Smooth muscle cell (in vitro differentiated cells): ENCODE data around the gene ITPKC. TPM values are rescaled to one million over a fixed set of nuclear protein-coding genes. Genes with fewer than 3 reads are reported as not detected.

Experiments
- DNase-seq: peaks from one replicate; lab custom pipeline; 2025; ENCODE audit not compliant: unreplicated experiment; lab: John Stamatoyannopoulos, UW
- H2AFZ ChIP-seq: fragments of 200-600 bp; sonication (generic); 2 replicates; pipeline ENCODE4 v1.6.0; 2016; ENCODE audit warnings: antibody characterized with exemption, low read depth, mild to moderate bottlenecking
- H3F3A ChIP-seq: fragments of 200-600 bp; sonication (generic); 2 replicates; pipeline ENCODE4 v1.6.0; 2017; ENCODE audit warnings: antibody characterized with exemption, low read depth
- H3K27ac ChIP-seq: fragments of 200-600 bp; sonication (generic); 2 replicates; pipeline ENCODE4 v1.5.1; 2016; ENCODE audit warnings: low read depth, mild to moderate bottlenecking
- H3K27me3 ChIP-seq: fragments of 200-600 bp; sonication (generic); 2 replicates; pipeline ENCODE4 v1.6.1; 2016; ENCODE audit warnings: low read depth, mild to moderate bottlenecking
- H3K36me3 ChIP-seq: fragments of 200-600 bp; sonication (generic); 2 replicates; pipeline ENCODE4 v1.5.1; 2016; ENCODE audit warnings: low read depth
- H3K4me1 ChIP-seq: fragments of 200-600 bp; sonication (generic); 2 replicates; pipeline ENCODE4 v1.5.1; 2016; ENCODE audit warnings: low read depth
- H3K4me2 ChIP-seq: fragments of 200-600 bp; sonication (generic); 2 replicates; pipeline ENCODE4 v1.6.0; 2016; ENCODE audit warnings: mild to moderate bottlenecking
- H3K4me3 ChIP-seq: fragments of 200-600 bp; sonication (generic); 2 replicates; pipeline ENCODE4 v1.5.1; 2016; ENCODE audit warnings: mild to moderate bottlenecking
- H3K79me2 ChIP-seq: fragments of 200-600 bp; sonication (generic); 2 replicates; pipeline ENCODE4 v1.6.0; 2016; ENCODE audit warnings: low read depth, mild to moderate bottlenecking
- H3K9ac ChIP-seq: fragments of 200-600 bp; sonication (generic); 2 replicates; pipeline ENCODE4 v1.6.0; 2016; ENCODE audit warnings: low read depth
- H3K9me3 ChIP-seq: fragments of 200-600 bp; sonication (generic); replicated peaks from 2 replicates; pipeline ENCODE4 v1.5.1; 2016; ENCODE audit warnings: low read depth
- H4K20me1 ChIP-seq: fragments of 200-600 bp; sonication (generic); 2 replicates; pipeline ENCODE4 v1.6.0; 2016; ENCODE audit warnings: low read depth
- WGBS: methylation state at CpG from one replicate; pipeline ENCODE4 v1.1.7; 2016; ENCODE audit warnings: low lambda C conversion rate; 5-methylcytosine and 5-hydroxymethylcytosine counted together
- polyA plus RNA-seq: library from polyadenylated mRNA; unstranded; fragments of >200 nt; fragmentation: Nextera tagmentation; extraction: Ambion mirVana; gene quantifications from 2 replicates; pipeline ENCODE4 v1.2.1, GENCODE V29; 2016
- total RNA-seq: library from RNA; depleted of rRNA; stranded (reverse); fragments of >200 nt; gene quantifications from 2 replicates; pipeline ENCODE4 v1.2.3, GENCODE V29; 2014
- TF ChIP-seq, protein P1 (sequence below): fragments of 200-600 bp; sonication (generic); IDR thresholded peaks from 2 replicates; pipeline ENCODE4 v1.5.1; 2017; ENCODE audit warnings: borderline replicate concordance, mild to moderate bottlenecking, antibody characterized with exemption; ENCODE audit not compliant: insufficient read depth, poor library complexity, severe bottlenecking

The ITPKC gene
- total and polyA plus RNA-seq, 2 experiments from 2014 or later: 24.1 to 25.0 TPM

DNA sequence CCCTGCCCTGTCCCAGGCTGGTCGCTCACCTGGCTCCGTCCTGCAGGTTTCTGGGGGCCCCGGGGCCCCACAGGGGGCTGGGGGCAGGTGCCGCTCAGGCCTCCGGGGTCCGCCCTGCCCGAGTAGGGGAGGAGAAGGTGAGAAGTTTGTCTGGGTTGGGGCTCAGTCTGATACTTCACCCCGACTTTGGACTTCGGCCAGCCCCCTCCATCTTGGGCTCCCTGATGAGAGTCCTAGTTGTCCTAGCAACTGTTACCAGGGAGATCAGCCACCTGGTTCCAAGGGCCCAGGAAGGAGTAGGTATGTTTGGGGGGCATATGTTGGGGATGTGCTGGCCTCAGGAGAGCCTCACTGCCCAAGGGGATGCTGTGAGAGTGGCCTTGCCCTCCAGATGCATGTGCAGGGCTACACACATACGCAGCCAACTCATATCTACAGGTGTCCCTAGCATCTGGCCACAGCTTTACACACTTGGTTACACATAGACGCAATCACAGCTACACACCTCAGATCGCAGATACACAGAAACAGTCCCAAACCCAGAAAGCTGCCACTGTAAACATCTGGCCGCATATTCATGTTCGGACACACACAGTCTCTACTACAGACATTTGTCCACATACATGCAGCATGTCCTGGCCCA lies 29.9 kb upstream of the ITPKC start:
- H3K4me2 ChIP-seq: no peak overlapping the region

DNA sequence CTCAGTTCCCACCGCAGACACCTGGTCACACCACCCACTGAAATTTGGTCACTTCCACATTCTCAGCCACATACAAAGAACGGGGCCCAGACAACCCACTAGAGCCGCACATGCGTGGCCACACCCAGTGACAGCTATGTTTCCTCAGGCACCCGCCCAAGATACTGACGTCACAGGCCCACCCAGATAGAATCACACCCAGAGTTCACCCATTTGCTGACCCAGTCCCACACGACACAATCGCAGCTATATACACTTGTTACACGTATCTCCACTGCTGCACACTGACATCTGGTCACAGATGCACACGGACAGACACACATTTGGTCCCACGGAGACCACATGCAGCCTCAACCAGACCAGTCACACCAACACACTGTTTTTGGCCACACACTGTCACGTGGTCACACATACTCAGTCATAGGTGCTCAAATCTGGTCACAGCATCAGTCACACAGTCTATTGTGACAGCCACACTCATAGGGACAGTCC lies 29.3 kb upstream of the ITPKC start:
- H3K27me3 ChIP-seq: no peaks in the 10 kb centered on the region
- no peak overlapping the region for H3K4me3 ChIP-seq
- no peak overlapping the region for H2AFZ ChIP-seq
- TF ChIP-seq, protein P1, sequence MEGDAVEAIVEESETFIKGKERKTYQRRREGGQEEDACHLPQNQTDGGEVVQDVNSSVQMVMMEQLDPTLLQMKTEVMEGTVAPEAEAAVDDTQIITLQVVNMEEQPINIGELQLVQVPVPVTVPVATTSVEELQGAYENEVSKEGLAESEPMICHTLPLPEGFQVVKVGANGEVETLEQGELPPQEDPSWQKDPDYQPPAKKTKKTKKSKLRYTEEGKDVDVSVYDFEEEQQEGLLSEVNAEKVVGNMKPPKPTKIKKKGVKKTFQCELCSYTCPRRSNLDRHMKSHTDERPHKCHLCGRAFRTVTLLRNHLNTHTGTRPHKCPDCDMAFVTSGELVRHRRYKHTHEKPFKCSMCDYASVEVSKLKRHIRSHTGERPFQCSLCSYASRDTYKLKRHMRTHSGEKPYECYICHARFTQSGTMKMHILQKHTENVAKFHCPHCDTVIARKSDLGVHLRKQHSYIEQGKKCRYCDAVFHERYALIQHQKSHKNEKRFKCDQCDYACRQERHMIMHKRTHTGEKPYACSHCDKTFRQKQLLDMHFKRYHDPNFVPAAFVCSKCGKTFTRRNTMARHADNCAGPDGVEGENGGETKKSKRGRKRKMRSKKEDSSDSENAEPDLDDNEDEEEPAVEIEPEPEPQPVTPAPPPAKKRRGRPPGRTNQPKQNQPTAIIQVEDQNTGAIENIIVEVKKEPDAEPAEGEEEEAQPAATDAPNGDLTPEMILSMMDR: no peak
- H4K20me1 ChIP-seq: peaks cover 51% of the 10 kb centered on the region
- H3K4me2 ChIP-seq: no peak overlapping the region
- H3K79me2 ChIP-seq: peaks cover 30% of the 10 kb centered on the region
- WGBS: 95% methylated on average over 12 of the region's 12 CpGs
- H3K9ac ChIP-seq: no peak overlapping the region
- no peaks in the 10 kb centered on the region for H3K9me3 ChIP-seq
- H3K36me3 ChIP-seq: no peaks in the 10 kb centered on the region
- no peaks in the 10 kb centered on the region for H3F3A ChIP-seq
- H3K27ac ChIP-seq: no peak overlapping the region
- peaks cover 17% of the 10 kb centered on the region for H3K4me1 ChIP-seq
- DNase-seq: no peak

More for the DNA sequence above, 29.9 kb upstream of the ITPKC start:
- no peak overlapping the region for H3K27ac ChIP-seq
- DNase-seq: no peak
- H3K9ac ChIP-seq: no peak overlapping the region
- no peak overlapping the region for H2AFZ ChIP-seq
- TF ChIP-seq, protein P1: no peak
- H3K27me3 ChIP-seq: no peaks in the 10 kb centered on the region
- H3K36me3 ChIP-seq: no peaks in the 10 kb centered on the region
- peaks cover 51% of the 10 kb centered on the region for H4K20me1 ChIP-seq
- H3F3A ChIP-seq: no peaks in the 10 kb centered on the region
- 92% methylated on average over 12 of the region's 14 CpGs for WGBS
- H3K4me3 ChIP-seq: no peak overlapping the region
- peaks cover 30% of the 10 kb centered on the region for H3K79me2 ChIP-seq
- no peaks in the 10 kb centered on the region for H3K9me3 ChIP-seq
- H3K4me1 ChIP-seq: peaks cover 17% of the 10 kb centered on the region

DNA sequence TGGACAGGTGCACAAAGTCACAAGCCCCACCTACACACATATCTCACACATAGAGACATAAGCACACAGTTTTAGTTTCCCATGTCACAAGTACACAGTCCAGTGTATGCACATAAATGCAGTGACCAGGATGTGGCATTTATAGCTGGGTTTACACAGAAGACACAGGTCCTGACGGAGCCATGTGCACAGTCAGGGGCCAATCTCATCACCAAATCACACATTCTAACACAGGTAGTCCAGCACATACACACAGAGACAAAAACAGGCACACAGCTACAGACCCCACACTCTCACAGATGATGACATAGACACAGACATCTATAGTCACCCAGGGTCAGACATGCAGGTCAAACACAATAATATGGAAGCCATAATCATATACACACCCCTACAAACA lies 28.6 kb upstream of the ITPKC start:
- peaks cover 47% of the 10 kb centered on the region for H4K20me1 ChIP-seq
- peaks cover 17% of the 10 kb centered on the region for H3K4me1 ChIP-seq
- H3K9ac ChIP-seq: no peak overlapping the region
- H3K4me3 ChIP-seq: peak overlapping the region; percentile 89
- no peak overlapping the region for H2AFZ ChIP-seq
- TF ChIP-seq, protein P1: no peak
- no peaks in the 10 kb centered on the region for H3K36me3 ChIP-seq
- peak overlapping the region; percentile 98 for H3K4me2 ChIP-seq
- peaks cover 30% of the 10 kb centered on the region for H3K79me2 ChIP-seq
- no peak for DNase-seq
- H3F3A ChIP-seq: no peaks in the 10 kb centered on the region
- WGBS: 87% methylated on average over 1 of the region's 1 CpG
- H3K27ac ChIP-seq: no peak overlapping the region
- no peaks in the 10 kb centered on the region for H3K27me3 ChIP-seq
- no peaks in the 10 kb centered on the region for H3K9me3 ChIP-seq

DNA sequence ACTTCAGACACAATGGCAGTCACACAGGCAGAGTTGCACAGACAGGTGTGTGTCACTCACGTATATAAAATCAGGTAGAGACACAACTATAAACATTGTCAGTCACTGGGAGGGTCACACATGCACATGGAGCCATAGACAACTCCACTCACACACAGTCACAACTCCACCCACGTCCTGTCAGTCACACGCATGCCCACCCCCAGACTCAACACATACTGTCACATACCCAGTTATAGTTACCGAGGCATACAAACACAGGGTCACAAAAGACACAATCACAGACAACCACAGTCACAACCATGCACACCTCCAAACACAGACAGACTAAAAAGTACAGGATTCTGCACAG lies 27.9 kb upstream of the ITPKC start:
- H3K27me3 ChIP-seq: no peaks in the 10 kb centered on the region
- H3K9ac ChIP-seq: peak overlapping the region; percentile 71
- no peak overlapping the region for H3K27ac ChIP-seq

More for the DNA sequence above, 27.9 kb upstream of the ITPKC start:
- Histone ChIP-seq H3K9me3 (no peaks in the 10 kb centered on the region), H4K20me1 (peaks cover 42% of the 10 kb centered on the region), H3K4me2 (peak overlapping the region; percentile 98), H3K4me3 (peak overlapping the region; percentile 89), H3F3A (no peaks in the 10 kb centered on the region), H3K79me2 (peaks cover 30% of the 10 kb centered on the region), H2AFZ (no peak overlapping the region), H3K36me3 (no peaks in the 10 kb centered on the region), H3K4me1 (peaks cover 17% of the 10 kb centered on the region)
- TF ChIP-seq, protein P1: no peak
- DNase-seq: no peak
- 70% methylated on average over 4 of the region's 4 CpGs for WGBS
